NCI-H146 treated with DMSO at 0.1 percent for 48 hours (cell line): Measurements from ENCODE around the gene TTLL11.

ENCODE experiments used
- DNase-seq: peaks from one replicate; lab custom pipeline; 2025; ENCODE audit not compliant: unreplicated experiment; lab: John Stamatoyannopoulos, UW

The TTLL11 gene

GRCh38 chr9:121888438-121888775, 204.7 kb downstream of the TTLL11 start:
- DNase-seq = no peak

GRCh38 chr9:121887553-121888437, 205.3 kb downstream of the TTLL11 start:
- no peak for DNase-seq

- DNase-seq = no peak
These were observed 206.2 kb downstream of the TTLL11 start for GRCh38 chr9:121886759-121887485.

GRCh38 chr9:121885345-121885901, 207.7 kb downstream of the TTLL11 start:
- DNase-seq = no peak

- DNase-seq = no peak
These were observed 209.0 kb downstream of the TTLL11 start for GRCh38 chr9:121884057-121884541.

GRCh38 chr9:121883281-121884056, 209.6 kb downstream of the TTLL11 start:
- no peak for DNase-seq

GRCh38 chr9:121881920-121882500, 211.1 kb downstream of the TTLL11 start:
- DNase-seq = no peak

- no peak for DNase-seq
These were observed 212.7 kb downstream of the TTLL11 start for GRCh38 chr9:121880343-121880898.

GRCh38 chr9:121878271-121878822, 214.8 kb downstream of the TTLL11 start:
- DNase-seq = no peak

- no peak for DNase-seq
These were observed 216.3 kb downstream of the TTLL11 start for GRCh38 chr9:121876658-121877271.

GRCh38 chr9:121876255-121876654, 216.9 kb downstream of the TTLL11 start:
- no peak for DNase-seq

- DNase-seq = no peak
These were observed 218.6 kb downstream of the TTLL11 start for GRCh38 chr9:121874524-121874923.

- no peak for DNase-seq
These were observed 221.6 kb downstream of the TTLL11 start for GRCh38 chr9:121871431-121872025.

GRCh38 chr9:121870271-121870670, 222.8 kb downstream of the TTLL11 start:
- no peak for DNase-seq

- no peak for DNase-seq
These were observed 224.5 kb downstream of the TTLL11 start for GRCh38 chr9:121868626-121869025.

- no peak for DNase-seq
These were observed 226.2 kb downstream of the TTLL11 start for GRCh38 chr9:121866927-121867326.

- no peak for DNase-seq
These were observed 227.2 kb downstream of the TTLL11 start for GRCh38 chr9:121865884-121866283.

GRCh38 chr9:121865060-121865459, 228.0 kb downstream of the TTLL11 start:
- DNase-seq = no peak

GRCh38 chr9:121863955-121864354, 229.2 kb downstream of the TTLL11 start:
- no peak for DNase-seq
